ENCODE results near the gene OMP.
"Not testable (repeated sequence)": the region's sequence is repeated elsewhere in the genome, so short reads cannot be mapped to it uniquely, and the experiment has no call there.

The OMP gene

DNA sequence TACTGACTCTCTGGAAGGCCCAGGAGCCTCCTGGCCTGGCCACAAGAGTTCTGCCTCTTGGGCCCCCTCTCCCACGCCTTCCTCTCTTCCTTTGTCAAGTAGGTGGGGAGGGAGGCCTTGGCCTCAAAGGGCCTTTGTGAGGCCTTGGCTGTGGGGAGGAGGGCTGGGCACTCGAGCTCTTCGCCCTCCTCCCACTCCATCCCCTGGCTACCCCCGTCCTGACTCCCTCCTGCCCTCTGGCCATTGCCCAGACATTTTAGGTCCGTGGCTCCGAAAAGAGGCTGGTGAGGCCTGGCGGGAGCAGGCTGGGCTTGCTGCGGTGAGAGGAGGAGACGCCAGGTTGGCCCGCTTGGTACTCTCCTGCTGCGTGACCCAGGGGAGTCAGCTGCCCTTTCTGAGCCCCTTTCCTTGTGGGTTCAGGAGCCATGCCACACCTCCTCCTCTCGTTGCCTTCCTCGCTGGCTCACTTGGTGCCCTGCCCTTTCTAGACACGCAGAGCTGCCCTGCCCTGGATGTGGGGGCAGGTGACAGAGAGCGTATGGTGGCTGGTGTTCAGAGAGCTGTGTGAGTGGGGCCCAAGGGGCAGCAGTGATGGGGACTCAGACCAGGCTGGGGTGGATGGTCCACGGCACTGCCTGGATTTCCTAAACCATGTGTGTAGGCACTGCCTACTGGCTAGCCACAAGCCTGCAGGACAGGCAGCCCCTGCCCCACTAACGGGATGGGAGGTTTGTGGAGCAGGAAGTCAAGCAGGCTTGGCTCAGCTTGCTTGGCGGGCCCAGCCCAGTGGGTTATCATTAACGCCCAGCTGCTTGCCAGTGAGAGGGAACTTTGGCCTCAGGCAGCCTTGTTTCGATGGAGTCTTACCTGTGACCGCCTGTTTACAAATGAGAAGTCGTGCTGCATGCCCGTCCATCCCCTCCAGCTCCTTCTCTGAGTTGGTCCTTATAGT is 15.8 kb upstream of the OMP start:
- no peak for FAIRE-seq
- DNase-seq (ENCODE audit: low spot score) = no peak

DNA sequence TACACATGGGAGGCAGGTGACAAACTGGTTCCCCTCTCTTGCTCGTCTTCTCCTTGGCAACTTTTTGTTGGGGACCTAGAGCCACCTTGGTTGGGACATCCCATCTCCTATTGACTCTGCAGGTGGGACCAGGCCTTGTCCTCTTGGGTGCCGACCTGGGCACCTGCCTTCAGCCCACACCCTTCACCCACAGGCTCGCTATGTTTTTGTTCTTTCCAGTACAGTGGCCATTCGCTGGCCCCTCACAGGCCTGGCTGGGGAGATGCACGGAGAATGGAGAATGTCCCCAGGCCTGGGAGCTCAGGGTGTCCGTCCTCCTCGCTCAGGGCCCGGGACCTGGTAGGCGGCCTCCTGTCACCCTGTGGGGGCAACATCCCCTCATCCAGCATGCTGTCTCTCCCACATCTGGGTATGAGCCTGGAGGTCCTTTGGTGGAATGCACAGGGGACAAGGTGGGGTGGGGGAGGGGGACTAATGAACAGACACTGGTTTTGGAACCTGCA is 14.9 kb upstream of the OMP start:
- FAIRE-seq (no peak), DNase-seq (ENCODE audit: low spot score) (no peak)

DNA sequence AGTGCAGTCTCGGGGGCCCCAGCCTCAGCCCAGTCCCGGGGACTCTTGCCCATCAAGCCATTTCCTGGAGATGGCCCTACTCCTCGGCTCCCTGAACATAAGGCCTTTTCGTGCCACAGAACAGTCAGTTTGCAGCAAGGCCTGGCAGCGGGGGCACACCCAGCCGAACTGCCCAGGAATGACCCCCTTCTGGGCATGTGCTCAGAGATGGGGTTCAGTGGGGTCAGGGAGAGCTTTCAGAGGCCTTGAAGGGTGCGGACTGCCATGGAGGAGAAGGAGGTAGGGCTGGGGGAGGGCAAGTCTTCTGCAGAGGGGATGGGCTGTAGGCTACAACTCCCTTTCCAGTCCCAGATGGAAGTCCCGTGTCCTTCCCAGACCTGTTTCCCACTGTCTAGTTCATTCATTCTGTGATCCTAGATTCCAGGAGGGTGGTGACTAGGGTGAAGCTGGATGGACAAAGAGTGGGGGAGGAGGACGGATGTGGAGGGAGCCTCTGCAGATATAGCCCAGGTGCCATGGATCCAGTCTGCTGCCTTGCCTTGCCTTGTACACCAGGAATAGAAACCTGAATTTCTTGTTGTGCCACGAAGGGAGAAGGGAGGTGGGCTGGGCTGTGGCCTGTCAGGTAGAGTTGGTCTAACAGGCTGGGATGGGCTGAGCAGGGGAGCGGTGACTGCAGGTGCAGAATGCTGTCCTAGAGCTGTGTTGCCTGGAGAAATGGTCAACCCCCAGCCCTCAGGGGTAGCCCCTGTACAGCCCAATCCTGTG is 14.2 kb upstream of the OMP start:
- DNase-seq (ENCODE audit: low spot score) = no peak
- FAIRE-seq = no peak

DNA sequence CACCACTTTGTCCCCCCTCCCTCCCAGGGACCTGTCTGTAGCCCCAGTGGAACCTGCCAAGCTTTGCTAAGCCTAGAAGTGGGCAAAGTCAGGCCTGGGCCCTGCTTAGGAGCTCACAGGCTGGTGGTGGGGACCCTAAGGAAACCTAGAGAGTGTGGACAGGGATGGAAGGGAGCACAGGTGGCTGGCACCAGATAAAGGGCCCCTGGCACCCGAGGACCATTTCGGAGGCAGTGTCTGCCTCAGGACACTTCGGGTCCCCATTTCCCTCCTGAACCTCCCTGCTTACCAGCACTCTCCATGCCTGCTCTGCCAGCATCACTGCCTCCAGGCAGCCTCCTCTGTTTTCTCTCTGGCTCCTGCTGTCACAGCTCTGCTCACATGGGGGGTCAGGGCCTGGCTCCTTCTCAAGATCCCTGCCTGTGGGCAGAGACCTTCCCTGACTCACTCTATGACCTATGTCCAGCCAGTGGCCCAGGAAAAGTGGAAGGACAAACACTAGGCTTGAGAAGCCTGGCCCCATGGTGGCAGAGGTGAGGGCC is 13.6 kb upstream of the OMP start:
- DNase-seq (ENCODE audit: low spot score) (no peak), FAIRE-seq (no peak)

DNA sequence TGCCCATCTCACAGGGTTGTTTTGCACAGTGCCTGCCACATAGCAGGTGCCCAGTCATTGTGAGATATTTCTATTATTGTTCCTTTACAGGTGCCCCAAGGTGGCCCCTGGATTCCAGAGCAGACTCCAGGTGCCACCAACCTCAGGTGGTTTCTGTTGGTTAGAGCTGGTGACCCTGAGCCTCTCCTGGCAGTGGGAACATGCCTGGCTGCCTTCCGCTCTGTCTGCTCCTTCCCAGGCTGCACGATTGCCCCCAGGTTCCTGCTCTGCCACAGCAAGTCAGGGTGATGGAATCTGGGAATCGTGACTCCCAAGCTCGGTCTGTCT is 12.6 kb upstream of the OMP start:
- FAIRE-seq (no peak), DNase-seq (ENCODE audit: low spot score) (no peak)

DNA sequence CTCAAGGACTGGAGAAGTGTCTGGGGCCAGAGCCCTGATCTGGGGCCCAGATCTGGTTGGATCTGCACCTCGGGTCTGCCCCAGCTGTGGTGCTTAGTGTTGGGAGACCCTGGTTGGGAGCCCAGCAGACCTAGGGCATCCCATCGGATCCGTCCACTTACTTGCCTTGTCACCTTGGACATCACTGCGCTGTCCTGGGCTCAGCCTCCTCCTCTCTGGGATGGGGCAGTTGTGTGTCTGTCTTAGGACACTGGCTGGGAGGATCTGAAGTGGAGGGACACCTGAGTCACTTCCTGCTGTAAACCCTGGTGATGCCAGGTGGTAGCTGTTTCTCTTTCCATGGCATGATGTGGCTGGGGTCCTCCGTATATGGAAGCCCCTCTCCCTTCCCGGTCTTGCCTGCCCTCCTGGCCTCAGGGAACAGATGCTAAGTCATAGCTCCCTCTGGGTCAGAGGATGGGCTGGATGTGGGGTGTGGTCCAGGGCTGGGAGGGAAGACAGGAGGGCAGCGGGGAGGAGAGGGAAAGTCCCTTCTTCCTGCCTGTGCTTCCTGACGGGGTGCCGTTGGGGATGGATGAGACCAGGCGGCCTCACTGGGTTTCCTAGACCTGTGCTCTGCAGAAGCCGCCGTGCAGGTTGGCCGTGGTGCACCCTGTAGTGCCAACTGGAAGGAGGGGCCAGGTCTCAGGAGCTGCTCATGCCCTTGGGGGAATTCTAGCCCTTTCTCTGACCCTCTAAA is 12.1 kb upstream of the OMP start:
- DNase-seq (ENCODE audit: low spot score) (no peak), FAIRE-seq (no peak)

DNA sequence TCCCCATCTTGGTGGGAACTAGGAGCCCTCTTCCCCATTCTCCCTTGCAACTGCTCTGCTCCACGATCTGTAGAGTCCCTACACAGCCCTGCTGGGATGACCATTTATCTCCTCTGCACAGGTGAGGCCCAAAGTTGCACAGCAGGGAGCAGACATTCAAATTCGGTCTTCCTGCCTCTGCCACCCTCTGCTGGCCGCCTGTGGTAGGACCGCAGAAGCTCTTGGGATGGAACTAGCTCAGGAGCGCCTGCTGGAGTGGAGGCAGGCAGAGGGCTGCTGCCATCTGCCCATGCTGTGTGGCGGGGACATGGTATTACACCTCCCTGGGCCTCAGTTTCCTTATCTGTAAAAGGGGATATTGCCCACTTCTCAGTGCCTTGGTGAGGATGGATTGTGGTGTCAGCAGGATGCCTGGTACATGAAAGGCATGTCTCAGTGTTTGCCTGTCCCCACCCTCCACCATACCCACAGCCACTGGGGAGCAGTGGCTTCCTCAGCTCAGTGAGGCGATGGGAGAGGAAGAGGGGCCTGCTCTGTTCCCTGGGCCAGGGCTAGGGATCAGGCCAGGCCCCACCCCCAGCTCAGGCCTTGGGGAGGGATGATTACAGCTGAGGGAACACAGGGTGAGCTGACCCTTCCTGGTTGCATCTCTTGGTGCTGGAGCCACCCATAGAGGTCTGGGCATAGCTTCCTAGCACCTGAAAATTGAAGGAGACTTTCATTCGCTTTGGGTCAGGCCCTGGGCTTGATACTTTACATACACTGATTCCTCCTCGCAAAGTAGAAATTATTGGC is 11.3 kb upstream of the OMP start:
- DNase-seq (ENCODE audit: low spot score) (peak; percentile 93), FAIRE-seq (peak; percentile 95)

DNA sequence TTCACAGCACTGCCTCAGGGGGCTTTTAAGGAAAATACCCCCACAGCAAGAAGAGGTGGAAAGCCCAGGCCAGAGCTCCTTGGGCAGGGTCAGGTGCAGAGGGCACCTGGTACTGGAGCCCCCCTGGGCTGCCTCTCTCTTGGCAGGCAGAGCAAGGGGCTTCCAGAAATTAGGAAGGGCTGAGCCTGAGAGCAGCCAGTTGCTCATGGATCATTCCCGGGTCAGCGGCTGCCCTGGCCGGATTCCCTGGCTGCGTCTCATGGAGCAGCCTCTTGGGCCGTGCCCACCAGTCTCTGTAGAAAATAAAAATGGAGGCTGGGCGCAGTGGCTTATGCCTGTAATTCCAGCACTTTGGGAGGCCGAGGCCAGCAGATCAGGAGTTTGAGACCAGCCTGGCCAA is 10.3 kb upstream of the OMP start:
- no peak for FAIRE-seq

DNA sequence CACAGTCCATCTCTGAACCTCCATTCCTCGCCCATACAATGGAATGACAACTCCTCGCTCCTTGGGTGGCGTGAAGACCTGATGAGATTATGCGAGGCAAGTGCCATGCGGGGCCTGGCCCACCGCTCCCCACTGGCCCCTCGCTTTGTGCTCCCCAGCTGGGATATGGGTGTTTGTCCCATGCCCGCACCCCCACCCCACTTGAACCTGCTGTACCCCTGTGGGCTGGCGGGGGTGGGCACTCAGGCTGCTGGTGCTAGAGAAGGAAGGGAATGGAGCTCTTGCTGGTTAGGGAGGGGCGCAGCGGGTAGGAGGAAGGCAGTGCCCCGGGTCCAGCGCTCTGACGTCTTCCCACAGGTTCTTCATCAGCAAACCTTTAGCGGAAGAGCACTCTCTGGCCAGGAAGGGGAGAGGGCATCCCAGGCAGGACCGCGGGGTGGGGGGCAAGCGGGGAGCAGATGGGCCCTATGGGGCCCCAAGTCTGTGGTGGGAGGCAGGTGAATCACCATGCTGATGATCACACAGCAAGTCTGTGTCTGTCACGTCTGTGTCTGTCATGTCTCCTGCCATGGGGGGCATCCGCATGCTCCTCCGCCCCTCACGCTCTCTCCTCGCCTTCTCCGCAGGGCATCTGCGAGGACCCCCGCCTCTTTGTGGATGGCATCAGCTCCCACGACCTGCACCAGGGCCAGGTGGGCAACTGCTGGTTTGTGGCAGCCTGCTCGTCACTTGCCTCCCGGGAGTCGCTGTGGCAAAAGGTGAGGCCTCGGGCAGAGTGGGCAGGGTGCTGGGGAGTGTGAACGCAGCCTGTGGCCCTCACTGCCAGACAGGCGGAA is 9.4 kb upstream of the OMP start:
- DNase-seq (ENCODE audit: low spot score) (no peak), FAIRE-seq (no peak)

More for the DNA sequence above, 10.3 kb upstream of the OMP start:
- DNase-seq (ENCODE audit: low spot score) = no peak

DNA sequence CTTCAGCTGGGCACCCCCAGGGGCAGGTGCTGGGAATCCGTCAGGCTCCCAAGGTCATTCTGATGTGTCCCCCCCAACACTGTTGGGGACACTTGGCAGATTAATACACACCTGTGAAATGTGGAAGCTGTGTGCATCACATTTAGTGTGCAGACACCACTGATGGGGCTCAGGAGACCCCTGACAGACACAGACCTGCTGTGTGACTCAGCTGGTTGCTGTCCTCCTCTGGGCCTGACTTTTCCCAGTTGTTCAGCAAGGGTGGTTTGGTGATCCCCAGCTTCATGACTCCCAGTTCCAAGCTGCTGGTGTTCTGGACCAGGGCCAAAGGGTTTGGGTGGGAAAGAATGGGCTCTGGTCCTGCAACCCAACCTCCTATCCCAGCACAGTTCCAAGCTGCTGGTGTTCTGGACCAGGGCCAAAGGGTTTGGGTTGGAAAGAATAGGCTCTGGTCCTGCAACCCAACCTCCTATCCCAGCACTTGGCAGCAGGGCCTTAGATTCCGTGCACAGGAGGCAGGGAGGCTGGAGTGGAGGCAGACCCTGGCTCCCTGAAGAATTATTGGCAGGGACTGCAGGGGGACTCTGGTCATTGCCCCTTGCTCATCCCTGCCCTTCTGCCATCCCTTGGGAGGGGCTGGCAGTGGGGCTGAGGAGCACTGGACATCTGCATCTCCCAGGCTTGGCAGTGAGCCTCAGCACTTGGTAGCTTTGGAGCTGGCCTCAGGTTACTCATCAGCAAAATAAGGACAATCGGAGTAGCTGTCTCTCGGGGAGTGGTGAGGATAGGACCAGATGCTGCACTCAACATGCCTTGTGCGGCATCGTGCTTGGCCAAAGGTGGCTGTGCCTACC is 8.4 kb upstream of the OMP start:
- DNase-seq (ENCODE audit: low spot score) = no peak
- no peak for FAIRE-seq

DNA sequence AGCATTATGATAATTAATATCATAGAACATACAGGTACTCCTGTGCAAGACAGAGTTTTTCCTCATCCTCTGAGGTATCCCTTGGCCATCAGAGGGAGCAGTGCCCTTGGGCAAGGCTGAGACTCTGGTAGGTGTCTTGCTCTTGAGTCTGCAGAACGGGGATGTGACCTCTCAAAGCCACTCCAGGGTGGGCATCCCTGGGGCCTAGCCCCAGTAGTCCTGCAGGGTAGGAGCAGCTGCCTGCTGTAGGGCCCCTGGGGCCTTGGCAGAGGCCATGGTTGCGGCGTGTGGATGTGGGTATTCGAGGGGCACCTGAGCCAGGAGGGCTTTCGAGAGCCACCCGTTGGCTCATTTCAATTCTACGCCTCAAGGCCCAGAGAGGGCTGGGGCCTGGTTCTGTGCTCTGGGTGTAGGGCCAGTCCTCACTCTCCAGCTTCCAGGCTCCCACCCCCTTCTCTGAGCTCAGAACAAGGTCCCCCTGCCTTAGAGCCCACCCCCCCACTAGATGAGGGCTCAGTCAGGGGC is 7.7 kb upstream of the OMP start:
- no peak for DNase-seq (ENCODE audit: low spot score)
- no peak for FAIRE-seq

DNA sequence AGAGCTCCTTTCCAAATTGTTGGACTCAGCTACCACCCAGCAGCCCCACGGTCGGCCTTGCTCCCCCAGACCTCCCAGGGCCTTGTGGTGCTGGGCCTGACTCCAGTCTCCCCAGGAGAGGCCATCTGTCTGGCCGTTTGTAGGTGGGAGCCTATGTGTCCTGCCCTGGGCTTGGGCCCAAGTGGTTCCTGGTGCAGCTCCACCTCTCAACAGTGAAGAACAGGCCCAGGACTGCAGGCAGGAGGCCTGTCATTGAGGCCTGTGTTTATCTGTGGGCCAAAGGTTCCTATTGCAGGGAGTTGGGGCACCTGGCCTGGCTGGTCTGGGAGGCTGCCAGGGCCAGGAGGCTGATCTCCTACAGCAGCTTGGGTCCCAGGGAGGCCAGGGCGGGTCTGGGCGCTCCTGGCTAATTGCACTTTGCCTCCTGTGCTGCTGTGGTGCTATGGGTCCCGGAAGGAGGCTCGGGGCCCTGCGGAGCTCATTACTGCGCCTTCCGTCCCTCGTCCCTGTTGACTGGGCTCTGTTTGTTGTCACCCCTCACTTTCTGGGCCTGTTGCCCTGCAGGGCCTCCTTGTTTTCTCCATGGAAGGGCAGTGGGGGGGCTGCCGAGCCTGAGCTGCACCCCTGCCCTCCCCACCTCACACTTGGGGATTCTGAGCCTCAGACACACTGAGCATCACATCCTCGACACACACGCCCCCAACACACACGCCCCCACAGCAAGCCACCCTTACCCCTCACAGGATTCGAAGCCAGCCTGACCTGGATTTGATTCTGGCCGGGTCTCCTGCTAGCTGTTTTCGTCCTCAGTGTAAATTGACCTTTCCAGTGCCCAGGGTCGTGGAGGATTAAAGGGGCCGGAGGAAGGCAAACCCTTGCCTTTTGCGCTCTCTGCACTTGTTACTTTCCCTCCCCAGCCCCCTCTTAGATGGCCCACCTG is 6.8 kb upstream of the OMP start:
- DNase-seq (ENCODE audit: low spot score) (no peak), FAIRE-seq (no peak)

DNA sequence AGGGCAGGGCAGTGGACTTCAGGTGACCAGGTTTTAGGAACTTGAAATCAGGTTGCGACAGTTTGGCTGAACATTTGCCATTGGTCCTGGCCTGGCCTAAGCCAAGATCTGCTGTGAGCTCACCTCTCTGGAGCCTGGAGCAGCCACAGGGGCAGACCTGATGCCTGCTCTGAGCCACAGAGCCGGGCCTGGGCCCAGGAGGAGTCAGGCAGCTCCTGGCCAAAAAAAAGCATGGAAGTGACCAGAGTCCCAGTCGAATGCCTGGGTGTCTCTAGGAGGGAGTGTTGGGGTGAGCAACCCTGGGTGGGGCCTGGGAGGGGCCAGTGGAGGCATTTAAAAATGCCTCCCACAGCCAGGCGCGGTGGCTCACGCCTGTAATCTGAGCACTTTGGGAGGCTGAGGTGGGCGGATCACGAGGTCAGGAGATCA is 6.0 kb upstream of the OMP start:
- no peak for FAIRE-seq
- no peak for DNase-seq (ENCODE audit: low spot score)

DNA sequence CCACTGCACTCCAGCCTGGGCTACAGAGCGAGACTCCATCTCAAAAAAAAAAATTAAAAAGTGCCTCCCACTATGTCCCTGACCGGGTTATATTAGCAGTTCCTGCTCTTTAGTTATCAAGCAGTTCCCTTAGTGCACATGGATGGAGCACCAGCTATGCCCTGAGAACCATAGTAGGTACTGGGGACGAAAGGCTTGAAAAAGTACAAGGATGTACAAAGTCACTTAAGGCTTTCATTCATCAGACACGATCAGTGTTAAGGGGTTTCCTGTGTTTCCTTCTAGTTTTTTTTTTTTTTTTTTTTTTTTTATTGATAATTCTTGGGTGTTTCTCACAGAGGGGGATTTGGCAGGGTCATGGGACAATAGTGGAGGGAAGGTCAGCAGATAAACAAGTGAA is 5.5 kb upstream of the OMP start:
- not testable (repeated sequence) for DNase-seq (ENCODE audit: low spot score); FAIRE-seq

DNA sequence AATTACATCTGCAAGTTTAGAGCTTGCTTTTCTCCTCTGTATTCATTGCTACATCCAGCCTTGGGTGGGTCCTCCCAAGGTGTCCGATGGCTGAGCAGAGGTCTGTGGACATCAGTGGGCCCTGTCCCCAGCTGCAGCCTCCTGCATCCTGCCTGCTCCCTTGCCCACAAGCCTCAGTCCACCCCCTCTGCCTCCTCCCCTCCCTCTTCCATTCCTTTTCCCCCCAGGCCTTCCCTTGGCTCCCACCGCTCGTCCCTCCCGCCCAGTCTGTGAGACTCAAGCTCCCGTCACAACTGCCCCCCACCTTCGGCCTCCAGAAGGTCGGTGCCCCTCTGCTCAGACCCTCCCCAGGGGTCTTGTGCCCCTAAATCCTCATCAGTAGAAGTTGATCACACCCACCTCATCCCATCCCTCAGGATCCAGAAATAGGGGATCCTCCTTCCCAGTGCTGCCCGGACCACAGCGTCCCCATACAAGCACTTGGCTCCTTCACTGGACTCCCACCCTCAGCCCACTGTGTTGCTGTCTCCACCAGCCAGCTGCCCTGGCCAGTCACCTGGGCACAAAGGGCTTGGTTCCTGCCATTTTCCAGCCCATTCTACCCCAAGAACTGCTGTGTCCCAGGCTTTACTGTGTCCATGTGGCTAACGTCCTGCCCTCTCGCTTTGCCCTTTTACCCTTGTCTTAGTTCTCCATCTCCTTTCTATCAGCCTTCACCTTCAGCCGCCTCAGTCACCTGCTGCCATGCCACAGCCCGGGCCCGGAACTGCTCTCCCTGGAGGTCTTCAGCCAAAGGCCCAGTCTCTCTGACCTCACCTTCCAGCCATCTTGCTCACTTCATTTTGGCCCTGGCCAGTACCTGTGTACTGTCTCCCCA is 2.2 kb upstream of the OMP start:
- no peak for DNase-seq (ENCODE audit: low spot score)
- no peak for FAIRE-seq

DNA sequence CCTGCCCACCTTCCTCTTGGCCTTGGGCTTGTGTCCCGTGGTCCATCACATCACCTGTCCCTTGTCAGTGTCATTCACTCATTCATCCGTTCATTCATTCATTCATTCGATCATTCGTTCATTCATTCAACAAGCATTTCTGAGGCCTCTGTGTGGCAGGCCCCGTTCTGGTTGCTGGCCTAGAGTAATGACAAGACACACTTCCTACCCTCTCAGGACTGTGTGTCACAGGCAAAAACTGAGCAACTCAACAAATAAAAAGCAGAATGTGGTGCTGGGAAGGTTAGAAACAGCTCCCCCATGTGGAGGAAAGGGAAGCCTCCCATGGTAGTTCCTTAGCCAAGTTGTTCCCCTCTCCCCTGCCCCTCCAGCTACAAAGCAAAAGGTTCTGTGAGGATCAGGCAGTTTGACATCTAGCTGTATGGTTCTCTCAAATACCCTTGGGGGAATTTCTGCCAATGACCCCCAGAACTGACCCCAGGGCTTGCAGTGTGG is 1.6 kb upstream of the OMP start:
- peak; percentile 48 for DNase-seq (ENCODE audit: low spot score)
- FAIRE-seq = peak; percentile 17
